Activated gamma-delta T cell (primary cell): ENCODE measurements around the gene ARHGAP10.

ENCODE experiments used
- DNase-seq: peaks from one replicate; lab custom pipeline; 2025; lab: John Stamatoyannopoulos, UW
- total RNA-seq, 2 donors: gene quantifications; one replicate each; lab custom pipeline; 2026; lab: John Stamatoyannopoulos, UW

Gene ARHGAP10
- total RNA-seq: 19.3 to 32.4 reads per million in 2 donors

GRCh38 chr4:147731580-147732517, at the start of gene ARHGAP10:
TSS of gene ARHGAP10 (plus strand) at chr4:147732088. CDS start at chr4:147732302, 214 bp downstream.
- peak; percentile 55 for DNase-seq

- no peak for DNase-seq
Measured at GRCh38 chr4:147682755-147683154, 49.1 kb upstream of the ARHGAP10 start.

GRCh38 chr4:147683188-147683591, 48.7 kb upstream of the ARHGAP10 start:
- no peak for DNase-seq

GRCh38 chr4:147683717-147684700, 47.9 kb upstream of the ARHGAP10 start, which contains the start of gene PRMT9:
TSS of gene PRMT9 (minus strand) at chr4:147684163. CDS start at chr4:147683987, 176 bp downstream.
- peak; percentile 74 for DNase-seq

GRCh38 chr4:147689067-147689466, 42.8 kb upstream of the ARHGAP10 start:
- no peak for DNase-seq

- no peak for DNase-seq
Measured at GRCh38 chr4:147691820-147692219, 40.1 kb upstream of the ARHGAP10 start.

GRCh38 chr4:147693218-147693617, 38.7 kb upstream of the ARHGAP10 start:
- DNase-seq: no peak

- no peak for DNase-seq
Measured at GRCh38 chr4:147696866-147697265, 35.0 kb upstream of the ARHGAP10 start.

GRCh38 chr4:147704846-147705245, 27.0 kb upstream of the ARHGAP10 start:
- no peak for DNase-seq

- DNase-seq: no peak
Measured at GRCh38 chr4:147707892-147708672, 23.8 kb upstream of the ARHGAP10 start.

GRCh38 chr4:147709999-147710398, 21.9 kb upstream of the ARHGAP10 start:
- DNase-seq: no peak

- no peak for DNase-seq
Measured at GRCh38 chr4:147714575-147715401, 17.1 kb upstream of the ARHGAP10 start.

- DNase-seq: no peak
Measured at GRCh38 chr4:147717878-147718277, 14.0 kb upstream of the ARHGAP10 start.

- no peak for DNase-seq
Measured at GRCh38 chr4:147723326-147723725, 8.6 kb upstream of the ARHGAP10 start.

GRCh38 chr4:147724468-147725201, 7.3 kb upstream of the ARHGAP10 start:
- DNase-seq: no peak

GRCh38 chr4:147725673-147726072, 6.2 kb upstream of the ARHGAP10 start:
- DNase-seq: no peak

- no peak for DNase-seq
Measured at GRCh38 chr4:147727476-147728028, 4.3 kb upstream of the ARHGAP10 start.

GRCh38 chr4:147730333-147730732, 1.6 kb upstream of the ARHGAP10 start:
- DNase-seq: no peak

- peak; percentile 21 for DNase-seq
Measured at GRCh38 chr4:147732518-147733235, 789 bp downstream of the ARHGAP10 start.
